ENCODE data around the gene HK1.
"Not testable (repeated sequence)": the region's sequence is repeated elsewhere in the genome, so short reads cannot be mapped to it uniquely, and the experiment has no call there.

The HK1 gene

GRCh38 chr10:69328888-69329287 lies 50.6 kb downstream of the HK1 start:
- not testable (repeated sequence) for DNase-seq (ENCODE audit: low spot score)

- DNase-seq (ENCODE audit: low spot score), result no peak
These were observed 51.5 kb downstream of the HK1 start for GRCh38 chr10:69329721-69330178.

GRCh38 chr10:69331161-69331560 lies 52.9 kb downstream of the HK1 start:
- no peak for DNase-seq (ENCODE audit: low spot score)

- DNase-seq (ENCODE audit: low spot score), result no peak
These were observed 54.1 kb downstream of the HK1 start for GRCh38 chr10:69332278-69333010.

GRCh38 chr10:69333205-69333604 lies 54.9 kb downstream of the HK1 start:
- no peak for DNase-seq (ENCODE audit: low spot score)

GRCh38 chr10:69333865-69334301 lies 55.6 kb downstream of the HK1 start:
- DNase-seq (ENCODE audit: low spot score), result not testable (repeated sequence)

- DNase-seq (ENCODE audit: low spot score), result no peak
These were observed 56.2 kb downstream of the HK1 start for GRCh38 chr10:69334302-69335062.

GRCh38 chr10:69335063-69335587 lies 56.8 kb downstream of the HK1 start:
- DNase-seq (ENCODE audit: low spot score), result peak; percentile 69

GRCh38 chr10:69335613-69336012 lies 57.3 kb downstream of the HK1 start:
- DNase-seq (ENCODE audit: low spot score), result no peak

- DNase-seq (ENCODE audit: low spot score), result no peak
These were observed 58.6 kb downstream of the HK1 start for GRCh38 chr10:69336952-69337295.

- peak; percentile 64 for DNase-seq (ENCODE audit: low spot score)
These were observed 59.2 kb downstream of the HK1 start for GRCh38 chr10:69337296-69338132.

- DNase-seq (ENCODE audit: low spot score), result no peak
These were observed 59.8 kb downstream of the HK1 start for GRCh38 chr10:69338133-69338456.

- DNase-seq (ENCODE audit: low spot score), result no peak
These were observed 60.5 kb downstream of the HK1 start for GRCh38 chr10:69338547-69339450.

- DNase-seq (ENCODE audit: low spot score), result no peak
These were observed 62.4 kb downstream of the HK1 start for GRCh38 chr10:69340695-69341094.

- DNase-seq (ENCODE audit: low spot score), result no peak
These were observed 65.6 kb downstream of the HK1 start for GRCh38 chr10:69343905-69344304.

GRCh38 chr10:69344591-69345252 lies 66.4 kb downstream of the HK1 start:
- no peak for DNase-seq (ENCODE audit: low spot score)

- no peak for DNase-seq (ENCODE audit: low spot score)
These were observed 67.1 kb downstream of the HK1 start for GRCh38 chr10:69345402-69345801.

GRCh38 chr10:69345890-69346474 lies 67.7 kb downstream of the HK1 start:
- no peak for DNase-seq (ENCODE audit: low spot score)

GRCh38 chr10:69346776-69347175 lies 68.5 kb downstream of the HK1 start:
- DNase-seq (ENCODE audit: low spot score), result no peak

GRCh38 chr10:69348816-69349541 lies 70.7 kb downstream of the HK1 start:
- DNase-seq (ENCODE audit: low spot score), result peak; percentile 64
